OCI-LY7 (cell line): ENCODE results near the gene CST9.

Experiments
- CTCF ChIP-seq: fragments of 200-600 bp; sonication (generic); conservative IDR thresholded peaks from 2 replicates; pipeline ENCODE4 v1.5.1; 2014; ENCODE audit warnings: mild to moderate bottlenecking, antibody characterized with exemption, low read length, moderate library complexity, mixed read lengths
- EZH2phosphoT487 ChIP-seq: fragments of 200-600 bp; sonication (generic); IDR thresholded peaks from 2 replicates; pipeline ENCODE4 v1.6.1; 2018; ENCODE audit warnings: low read depth, borderline replicate concordance, mild to moderate bottlenecking, mixed run types, antibody characterized with exemption, low read length, moderate library complexity, mixed read lengths

- TF ChIP-seq CTCF (no peak), EZH2phosphoT487 (no peak)
Measured at GRCh38 chr20:23627501-23627900, 21.8 kb upstream of the CST9 start.
